Measurements from ENCODE around the gene KRTAP5-9.
"Not testable (repeated sequence)": the region's sequence is repeated elsewhere in the genome, so short reads cannot be mapped to it uniquely, and the experiment has no call there.

The KRTAP5-9 gene

GRCh38 chr11:71519546-71519945 is 28.7 kb upstream of the KRTAP5-9 start:
- no peak for TF ChIP-seq CTCF (conservative IDR thresholded peaks at IDR 0.05; ENCODE audit: low read depth, low read length)
- no peak overlapping the region for H3K4me3 ChIP-seq (ENCODE audit: low read length)
- DNase-seq (ENCODE audit: low read depth): no peak

- no peak for DNase-seq (ENCODE audit: low read depth)
- H3K4me3 ChIP-seq (ENCODE audit: low read length): no peak overlapping the region
- no peak for TF ChIP-seq CTCF (conservative IDR thresholded peaks at IDR 0.05; ENCODE audit: low read depth, low read length)
Observed at GRCh38 chr11:71525188-71525937, 22.9 kb upstream of the KRTAP5-9 start.

GRCh38 chr11:71525938-71526495 is 22.2 kb upstream of the KRTAP5-9 start:
- TF ChIP-seq CTCF (conservative IDR thresholded peaks at IDR 0.05; ENCODE audit: low read depth, low read length): no peak
- no peak for DNase-seq (ENCODE audit: low read depth)
- no peak overlapping the region for H3K4me3 ChIP-seq (ENCODE audit: low read length)

- not testable (repeated sequence) for H3K4me3 ChIP-seq (ENCODE audit: low read length); DNase-seq (ENCODE audit: low read depth)
Observed at GRCh38 chr11:71526796-71527575, 21.2 kb upstream of the KRTAP5-9 start, which contains the start of gene KRTAP5-7. TSS of gene KRTAP5-7 (plus strand) at chr11:71527267. CDS start at chr11:71527301, 34 bp downstream.

- no peak for DNase-seq (ENCODE audit: low read depth)
- no peak for TF ChIP-seq CTCF (conservative IDR thresholded peaks at IDR 0.05; ENCODE audit: low read depth, low read length)
- no peak overlapping the region for H3K4me3 ChIP-seq (ENCODE audit: low read length)
Observed at GRCh38 chr11:71527576-71528210, 20.5 kb upstream of the KRTAP5-9 start.

- no peak for TF ChIP-seq CTCF (conservative IDR thresholded peaks at IDR 0.05; ENCODE audit: low read depth, low read length)
- no peak overlapping the region for H3K4me3 ChIP-seq (ENCODE audit: low read length)
- DNase-seq (ENCODE audit: low read depth): no peak
Observed at GRCh38 chr11:71530602-71531001, 17.6 kb upstream of the KRTAP5-9 start.

- no peak for DNase-seq (ENCODE audit: low read depth)
- H3K4me3 ChIP-seq (ENCODE audit: low read length): no peak overlapping the region
- no peak for TF ChIP-seq CTCF (conservative IDR thresholded peaks at IDR 0.05; ENCODE audit: low read depth, low read length)
Observed at GRCh38 chr11:71532036-71532610, 16.1 kb upstream of the KRTAP5-9 start.

GRCh38 chr11:71534711-71535608 is 13.3 kb upstream of the KRTAP5-9 start:
- not testable (repeated sequence) for H3K4me3 ChIP-seq (ENCODE audit: low read length); DNase-seq (ENCODE audit: low read depth)
